ENCODE results near the gene TRIM69. TPM values are rescaled to one million over a fixed set of nuclear protein-coding genes. Genes with fewer than 3 reads are reported as not detected.

Gene TRIM69
- total and polyA plus RNA-seq, 2 experiments from 2014 or later: 4.3 to 7.0 TPM

DNA sequence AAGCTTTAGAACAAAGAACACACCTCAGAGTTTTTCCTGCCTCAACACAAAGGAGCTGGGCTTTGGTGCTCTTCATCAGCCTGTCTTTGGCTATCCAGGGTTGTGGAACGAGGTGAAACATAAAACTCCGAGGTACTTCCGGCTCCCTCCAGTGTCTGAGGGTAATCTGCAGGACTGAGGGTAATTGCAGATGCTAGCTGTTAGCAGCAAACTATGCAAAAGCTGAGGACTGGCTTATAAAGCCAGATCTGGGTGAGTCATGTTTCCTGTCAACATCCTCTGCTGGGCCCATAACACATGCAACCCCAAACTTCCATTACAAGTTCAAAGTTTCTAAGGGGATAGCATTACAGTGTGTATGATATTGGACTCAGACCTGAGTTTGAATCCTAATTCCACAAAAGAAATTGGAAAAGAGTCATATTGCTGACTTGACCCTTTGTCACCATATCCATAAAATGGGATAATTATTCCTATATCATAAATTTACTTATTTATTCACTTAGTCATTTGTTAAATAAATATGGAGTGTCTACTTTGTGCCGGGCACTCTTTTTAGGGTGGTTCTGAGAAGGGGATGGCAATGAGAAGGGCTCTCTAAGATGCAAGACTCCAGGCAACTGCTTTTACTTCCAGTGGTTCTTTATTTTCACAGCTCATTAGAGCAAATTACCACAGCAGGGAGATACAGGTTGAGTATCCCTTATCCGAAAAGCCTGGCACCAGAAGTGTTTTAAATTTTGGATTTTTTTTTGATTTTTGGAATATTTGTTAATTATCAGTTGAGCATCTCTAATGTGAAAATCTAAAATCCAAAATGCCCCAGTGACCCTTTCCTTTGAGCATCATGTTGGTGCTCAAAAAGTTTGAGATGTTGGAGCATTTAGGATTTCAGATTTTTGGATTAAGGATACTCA is 9.5 kb upstream of the TRIM69 start:
- Mint-ChIP-seq H3K27me3 (ENCODE audit: insufficient read depth, low read depth, poor library complexity) (peaks cover 11% of the 10 kb centered on the region), H3K4me1 (peaks cover 26% of the 10 kb centered on the region), H3K36me3 (ENCODE audit: low read depth) (no peaks in the 10 kb centered on the region), H3K27ac (peak overlapping the region; percentile 89), H3K4me3 (no peak overlapping the region), H3K9me3 (no peaks in the 10 kb centered on the region)
- Histone ChIP-seq H3K4me2 (peak overlapping the region; percentile 36; the same call in 1 of the 2 replicates), H3F3A (replicated peaks; ENCODE audit: low read depth) (no peaks in the 10 kb centered on the region), H2AFZ (peak overlapping the region; percentile 69), H3K27me3 (ENCODE audit: insufficient read depth) (peaks cover 9% of the 10 kb centered on the region), H3K79me2 (replicated peaks; ENCODE audit: insufficient read depth) (no peaks in the 10 kb centered on the region), H3K9me2 (ENCODE audit: insufficient read depth) (no peaks in the 10 kb centered on the region), H4K20me1 (replicated peaks; ENCODE audit: insufficient read depth) (no peaks in the 10 kb centered on the region), H3K36me3 (ENCODE audit: insufficient read depth) (no peaks in the 10 kb centered on the region), H3K27ac (ENCODE audit: low read depth) (peak overlapping the region; percentile 34), H3K4me1 (ENCODE audit: insufficient read depth) (peaks cover 5% of the 10 kb centered on the region), H3K4me3 (no peak overlapping the region)
- DNase-seq (ENCODE audit: low spot score): peak; percentile 54
- peak; percentile 5; the same call in 2 of the 3 replicates for ATAC-seq
- peak; percentile 42 for TF ChIP-seq POLR2AphosphoS5 (IDR thresholded peaks at IDR 0.05; ENCODE audit: low read depth)
- TF ChIP-seq ZNF114 (CRISPR knock-in tag; IDR thresholded peaks at IDR 0.05): no peak
- TF ChIP-seq EZH2phosphoT487 (IDR thresholded peaks at IDR 0.05; ENCODE audit: unreplicated experiment): no peak
- TF ChIP-seq CTCF (conservative IDR thresholded peaks at IDR 0.05; ENCODE audit: low read depth in 2 of 2): peak in 1 of 2 experiments; percentile 37; a peak in 2 of 4 replicates

- Mint-ChIP-seq H3K27me3 (ENCODE audit: insufficient read depth, low read depth, poor library complexity) (peaks cover 11% of the 10 kb centered on the region), H3K4me3 (peak overlapping the region; percentile 50; the same call in 2 of the 3 replicates), H3K27ac (peak overlapping the region; percentile 71), H3K4me1 (peaks cover 26% of the 10 kb centered on the region), H3K36me3 (ENCODE audit: low read depth) (no peaks in the 10 kb centered on the region), H3K9me3 (no peaks in the 10 kb centered on the region)
- H2AFZ ChIP-seq: peak overlapping the region; percentile 69; the same call in 1 of the 2 replicates
- H3K27me3 ChIP-seq (ENCODE audit: insufficient read depth): peaks cover 9% of the 10 kb centered on the region
- peak overlapping the region; percentile 39; the same call in 1 of the 2 replicates for H3K4me2 ChIP-seq
- peaks cover 5% of the 10 kb centered on the region for H3K4me1 ChIP-seq (ENCODE audit: insufficient read depth)
- no peaks in the 10 kb centered on the region for H3K36me3 ChIP-seq (ENCODE audit: insufficient read depth)
- no peak for DNase-seq (ENCODE audit: low spot score)
- H3F3A ChIP-seq (replicated peaks; ENCODE audit: low read depth): no peaks in the 10 kb centered on the region
- H3K79me2 ChIP-seq (replicated peaks; ENCODE audit: insufficient read depth): no peaks in the 10 kb centered on the region
- no peaks in the 10 kb centered on the region for H4K20me1 ChIP-seq (replicated peaks; ENCODE audit: insufficient read depth)
- H3K27ac ChIP-seq (ENCODE audit: low read depth): peak overlapping the region; percentile 79
- no peaks in the 10 kb centered on the region for H3K9me2 ChIP-seq (ENCODE audit: insufficient read depth)
- no peak for ATAC-seq
- peak overlapping the region; percentile 66 for H3K4me3 ChIP-seq
- no peak for TF ChIP-seq NANOG (IDR thresholded peaks at IDR 0.05; ENCODE audit: borderline replicate concordance)
- no peak for TF ChIP-seq ZNF114 (CRISPR knock-in tag; IDR thresholded peaks at IDR 0.05)
- no peak for TF ChIP-seq CREB1 (CRISPR knock-in tag; IDR thresholded peaks at IDR 0.05; ENCODE audit: low read depth)
- no peak for TF ChIP-seq ZNF331 (CRISPR knock-in tag; IDR thresholded peaks at IDR 0.05; ENCODE audit: low read depth)
- TF ChIP-seq EZH2phosphoT487 (IDR thresholded peaks at IDR 0.05; ENCODE audit: unreplicated experiment): no peak
- TF ChIP-seq CTCF (conservative IDR thresholded peaks at IDR 0.05; ENCODE audit: low read depth in 2 of 2): no peak
Measured at GRCh38 chr15:44727485-44728231, 8.7 kb upstream of the TRIM69 start.

Data from GM23338 (cell line).